Neural cell (in vitro differentiated cells): ENCODE results near the gene PLA1A. TPM values are rescaled to one million over a fixed set of nuclear protein-coding genes. Genes with fewer than 3 reads are reported as not detected.

Source experiments
- H2AFZ ChIP-seq: fragments of 200-600, 300-800 bp; sonication (generic), shearing (Covaris generic); 2 replicates; pipeline ENCODE4 v1.6.0; 2014; ENCODE audit warnings: low read depth, mild to moderate bottlenecking, antibody characterized with exemption, low read length, moderate library complexity
- H3F3A ChIP-seq: fragments of 200-600 bp; shearing (Covaris generic); 2 replicates; pipeline ENCODE4 v1.6.1; 2016; ENCODE audit warnings: mild to moderate bottlenecking, moderate library complexity, mixed read lengths, antibody characterized with exemption, low read length; ENCODE audit not compliant: insufficient read depth, poor library complexity, severe bottlenecking
- H3K27ac ChIP-seq: fragments of 200-600, 300-800 bp; sonication (generic), shearing (Covaris generic); 2 replicates; pipeline ENCODE4 v1.5.1; 2014; ENCODE audit warnings: mild to moderate bottlenecking, low read length, moderate library complexity
- H3K27me3 ChIP-seq: fragments of 300-800, 200-600 bp; sonication (generic), shearing (Covaris generic); 2 replicates; pipeline ENCODE4 v1.6.0; 2014; ENCODE audit warnings: mild to moderate bottlenecking, low read depth, low read length, moderate library complexity; ENCODE audit not compliant: insufficient read depth
- H3K36me3 ChIP-seq: fragments of 300-800, 200-600 bp; sonication (generic), shearing (Covaris generic); 2 replicates; pipeline ENCODE4 v1.5.1; 2014; ENCODE audit warnings: mild to moderate bottlenecking, antibody characterized with exemption, low read length, moderate library complexity; ENCODE audit not compliant: insufficient read depth
- H3K4me2 ChIP-seq: fragments of 300-800, 200-600 bp; sonication (generic), shearing (Covaris generic); 2 replicates; pipeline ENCODE4 v1.6.0; 2014; ENCODE audit warnings: mild to moderate bottlenecking, low read length
- H3K4me3 ChIP-seq: fragments of 300-800, 200-600 bp; sonication (generic), shearing (Covaris generic); 2 replicates; pipeline ENCODE4 v1.5.1; 2014; ENCODE audit warnings: mild to moderate bottlenecking, low read length, moderate library complexity
- H3K79me2 ChIP-seq: fragments of 200-600 bp; shearing (Covaris generic); replicated peaks from 2 replicates; pipeline ENCODE4 v1.6.0; 2014; ENCODE audit warnings: mild to moderate bottlenecking, low read length, moderate library complexity; ENCODE audit not compliant: insufficient read depth
- H3K9ac ChIP-seq: fragments of 300-800, 200-600 bp; sonication (generic), shearing (Covaris generic); 2 replicates; pipeline ENCODE4 v1.6.1; 2016; ENCODE audit warnings: mild to moderate bottlenecking, low read length, mixed read lengths
- H3K9me2 ChIP-seq: fragments of 200-600 bp; shearing (Covaris generic); 2 replicates; pipeline ENCODE4 v1.6.1; 2016; ENCODE audit warnings: mild to moderate bottlenecking, low read length, mixed read lengths; ENCODE audit not compliant: insufficient read depth
- H3K9me3 ChIP-seq: fragments of 200-600, 300-800 bp; sonication (generic), shearing (Covaris generic); 2 replicates; pipeline ENCODE4 v1.6.1; 2016; ENCODE audit warnings: mild to moderate bottlenecking, mixed run types, low read length, moderate library complexity, mixed read lengths
- H4K20me1 ChIP-seq: fragments of 200-600 bp; shearing (Covaris generic); 2 replicates; pipeline ENCODE4 v1.6.1; 2016; ENCODE audit warnings: mild to moderate bottlenecking, mixed run types; ENCODE audit not compliant: insufficient read depth
- EP300 ChIP-seq: fragments of 450-650 bp; conservative IDR thresholded peaks from 2 replicates; pipeline ENCODE4 v1.6.1; 2014; ENCODE audit warnings: antibody characterized with exemption, mild to moderate bottlenecking, moderate library complexity; ENCODE audit not compliant: poor library complexity, severe bottlenecking
- EZH2 ChIP-seq: fragments of 200-600, 300-800 bp; shearing (Covaris generic), sonication (generic); IDR thresholded peaks from 2 replicates; pipeline ENCODE4 v1.6.1; 2014; ENCODE audit warnings: antibody characterized with exemption, low read length, borderline replicate concordance, mild to moderate bottlenecking; ENCODE audit not compliant: insufficient read depth, poor library complexity, severe bottlenecking
- MXI1 ChIP-seq: fragments of 450-650 bp; conservative IDR thresholded peaks from 2 replicates; pipeline ENCODE4 v1.6.1; 2014; ENCODE audit warnings: antibody characterized with exemption, mild to moderate bottlenecking; ENCODE audit not compliant: poor library complexity, severe bottlenecking
- POLR2AphosphoS5 ChIP-seq: IDR thresholded peaks from 2 replicates; pipeline ENCODE4 v1.6.1; 2012
- RAD21 ChIP-seq: fragments of 450-650 bp; conservative IDR thresholded peaks from 2 replicates; pipeline ENCODE4 v1.6.1; 2014; ENCODE audit warnings: antibody characterized with exemption, mild to moderate bottlenecking, moderate library complexity
- SMC3 ChIP-seq: fragments of 450-650 bp; conservative IDR thresholded peaks from 2 replicates; pipeline ENCODE4 v1.6.1; 2014; ENCODE audit warnings: antibody characterized with exemption, mild to moderate bottlenecking, moderate library complexity; ENCODE audit not compliant: poor library complexity
- TAF1 ChIP-seq: IDR thresholded peaks from 2 replicates; pipeline ENCODE4 v1.6.1; 2012; ENCODE audit warnings: low read depth
- polyA plus RNA-seq: library from polyadenylated mRNA; depleted of rRNA; stranded (reverse); fragments of >200 nt; gene quantifications from 2 replicates; pipeline ENCODE4 v1.2.3, GENCODE V29; 2014
- TF ChIP-seq, protein P1 (sequence below): fragments of 450-650 bp; IDR thresholded peaks from 2 replicates; pipeline ENCODE4 v1.5.1; 2014; ENCODE audit warnings: antibody characterized with exemption, mild to moderate bottlenecking, moderate library complexity; ENCODE audit not compliant: poor library complexity, severe bottlenecking
- TF ChIP-seq, protein P2 (sequence below): IDR thresholded peaks from 2 replicates; pipeline ENCODE4 v1.6.1; 2012; ENCODE audit warnings: borderline replicate concordance

PLA1A gene
- polyA plus RNA-seq, 1 donor from 2014 or later: not detected

DNA sequence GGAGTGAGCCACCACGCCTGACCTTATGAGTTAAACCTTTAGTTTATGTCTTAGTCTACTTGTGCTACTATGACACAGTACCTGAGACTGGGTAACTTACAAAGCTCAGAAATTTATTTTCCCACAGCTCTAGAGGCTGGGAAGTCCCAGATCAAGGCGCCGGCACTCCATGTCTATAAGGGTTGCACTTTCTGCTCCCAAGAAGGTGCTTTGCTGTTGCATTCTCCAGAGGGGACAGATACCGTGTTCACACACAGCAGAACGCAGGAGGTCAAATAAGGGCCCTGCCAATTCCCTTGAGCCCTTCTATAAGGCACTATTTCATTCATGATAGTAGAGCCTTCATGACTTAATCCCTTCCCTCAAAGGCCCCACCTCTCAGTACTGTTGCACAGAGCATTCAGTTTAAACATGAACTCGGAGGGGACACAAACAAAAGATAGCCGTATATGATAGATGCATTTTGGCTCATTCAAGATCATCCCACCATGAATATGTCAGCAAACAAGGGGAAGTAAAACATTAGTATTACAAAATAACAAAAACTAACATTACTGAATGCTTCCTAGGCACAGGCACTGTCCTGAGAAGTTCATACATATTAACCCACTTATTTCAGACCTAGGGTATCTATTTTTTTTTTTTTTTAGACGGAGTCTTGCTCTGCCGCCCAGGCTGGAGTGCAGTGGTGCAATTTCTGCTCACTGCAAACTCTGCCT is 26.5 kb downstream of the PLA1A start:
- Histone ChIP-seq H4K20me1 (no peaks in the 10 kb centered on the region), H3K79me2 (no peaks in the 10 kb centered on the region), H3F3A (no peaks in the 10 kb centered on the region), H3K9me3 (no peaks in the 10 kb centered on the region), H3K9me2 (no peaks in the 10 kb centered on the region), H3K27ac (no peak overlapping the region), H3K36me3 (no peaks in the 10 kb centered on the region), H2AFZ (no peak overlapping the region), H3K4me2 (no peak overlapping the region), H3K9ac (no peak overlapping the region), H3K27me3 (no peaks in the 10 kb centered on the region), H3K4me3 (no peak overlapping the region)
- TF ChIP-seq SMC3 (no peak), MXI1 (no peak)

DNA sequence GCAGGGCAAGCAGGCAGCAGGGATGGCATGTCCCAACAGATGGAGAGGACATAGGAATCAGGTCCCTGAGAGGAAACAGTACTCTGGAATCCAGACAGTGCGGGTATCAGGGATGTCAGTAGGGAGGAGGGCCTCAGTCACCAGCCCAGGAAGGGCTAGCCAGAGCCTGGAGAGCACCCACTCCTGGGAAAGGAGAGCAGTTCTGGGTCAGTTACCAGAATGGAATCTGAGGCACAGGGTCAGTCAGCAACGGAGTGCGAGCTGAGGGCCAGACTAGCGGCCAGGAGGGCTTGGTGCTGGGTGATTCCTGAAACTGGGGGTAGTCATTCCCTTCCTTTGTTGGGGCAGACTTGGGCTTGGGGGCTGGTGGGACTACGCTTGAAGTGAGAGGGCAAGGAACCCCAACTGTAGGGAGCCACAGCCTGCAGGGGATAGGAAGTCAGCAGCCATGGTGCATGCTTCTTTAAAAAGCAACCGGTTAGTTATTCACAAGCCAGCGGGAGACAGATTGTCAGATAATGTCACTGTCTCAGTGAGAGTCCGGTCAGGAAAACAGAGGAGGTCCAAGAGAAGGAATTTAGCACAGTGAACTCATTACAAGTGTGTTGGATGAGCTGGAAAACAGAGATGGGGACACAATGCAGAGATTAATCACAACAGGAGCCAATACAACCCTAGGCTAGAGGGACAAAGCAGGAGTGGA is 27.9 kb downstream of the PLA1A start:
- H2AFZ ChIP-seq: no peak overlapping the region
- no peak overlapping the region for H3K4me3 ChIP-seq
- no peaks in the 10 kb centered on the region for H3K9me2 ChIP-seq
- TF ChIP-seq SMC3 (no peak), TAF1 (no peak), MXI1 (no peak), EZH2 (no peak)
- H3K27ac ChIP-seq: no peak overlapping the region
- no peaks in the 10 kb centered on the region for H3K27me3 ChIP-seq
- H3K9me3 ChIP-seq: no peaks in the 10 kb centered on the region
- no peaks in the 10 kb centered on the region for H3K36me3 ChIP-seq
- no peak overlapping the region for H3K9ac ChIP-seq
- H3K4me2 ChIP-seq: no peak overlapping the region
- H3K79me2 ChIP-seq: no peaks in the 10 kb centered on the region
- no peaks in the 10 kb centered on the region for H4K20me1 ChIP-seq
- H3F3A ChIP-seq: no peaks in the 10 kb centered on the region

DNA sequence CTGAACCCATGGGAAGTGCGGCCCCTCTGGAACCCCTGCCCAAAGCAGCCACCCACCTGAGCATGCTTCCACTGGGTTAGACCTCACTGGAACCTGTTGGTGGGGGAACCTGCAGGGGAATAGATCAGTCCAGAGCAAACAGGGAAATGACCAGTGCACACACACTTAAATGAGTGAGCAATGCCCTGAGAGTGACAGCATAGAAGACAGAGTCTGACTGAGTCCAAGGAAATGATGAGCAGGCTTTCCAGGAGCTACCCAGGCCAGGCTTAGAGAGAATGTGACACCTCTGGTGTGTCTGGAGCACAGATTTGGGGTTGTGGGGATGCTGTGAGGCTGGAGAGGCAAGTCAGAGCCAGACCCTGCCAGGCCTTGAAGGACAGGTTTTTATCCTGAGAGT is 28.5 kb downstream of the PLA1A start:
- Histone ChIP-seq H2AFZ (no peak overlapping the region), H3K9me3 (no peaks in the 10 kb centered on the region), H3K36me3 (no peaks in the 10 kb centered on the region), H3K4me2 (no peak overlapping the region), H3K27me3 (no peaks in the 10 kb centered on the region), H3F3A (no peaks in the 10 kb centered on the region), H4K20me1 (no peaks in the 10 kb centered on the region), H3K9ac (no peak overlapping the region), H3K79me2 (no peaks in the 10 kb centered on the region), H3K9me2 (no peaks in the 10 kb centered on the region), H3K27ac (no peak overlapping the region), H3K4me3 (no peak overlapping the region)
- TF ChIP-seq RAD21 (no peak), MXI1 (no peak), EP300 (no peak), EZH2 (no peak), TAF1 (no peak), SMC3 (no peak), POLR2AphosphoS5 (no peak)
- TF ChIP-seq, protein P1, sequence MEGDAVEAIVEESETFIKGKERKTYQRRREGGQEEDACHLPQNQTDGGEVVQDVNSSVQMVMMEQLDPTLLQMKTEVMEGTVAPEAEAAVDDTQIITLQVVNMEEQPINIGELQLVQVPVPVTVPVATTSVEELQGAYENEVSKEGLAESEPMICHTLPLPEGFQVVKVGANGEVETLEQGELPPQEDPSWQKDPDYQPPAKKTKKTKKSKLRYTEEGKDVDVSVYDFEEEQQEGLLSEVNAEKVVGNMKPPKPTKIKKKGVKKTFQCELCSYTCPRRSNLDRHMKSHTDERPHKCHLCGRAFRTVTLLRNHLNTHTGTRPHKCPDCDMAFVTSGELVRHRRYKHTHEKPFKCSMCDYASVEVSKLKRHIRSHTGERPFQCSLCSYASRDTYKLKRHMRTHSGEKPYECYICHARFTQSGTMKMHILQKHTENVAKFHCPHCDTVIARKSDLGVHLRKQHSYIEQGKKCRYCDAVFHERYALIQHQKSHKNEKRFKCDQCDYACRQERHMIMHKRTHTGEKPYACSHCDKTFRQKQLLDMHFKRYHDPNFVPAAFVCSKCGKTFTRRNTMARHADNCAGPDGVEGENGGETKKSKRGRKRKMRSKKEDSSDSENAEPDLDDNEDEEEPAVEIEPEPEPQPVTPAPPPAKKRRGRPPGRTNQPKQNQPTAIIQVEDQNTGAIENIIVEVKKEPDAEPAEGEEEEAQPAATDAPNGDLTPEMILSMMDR: no peak
- TF ChIP-seq, protein P2, sequence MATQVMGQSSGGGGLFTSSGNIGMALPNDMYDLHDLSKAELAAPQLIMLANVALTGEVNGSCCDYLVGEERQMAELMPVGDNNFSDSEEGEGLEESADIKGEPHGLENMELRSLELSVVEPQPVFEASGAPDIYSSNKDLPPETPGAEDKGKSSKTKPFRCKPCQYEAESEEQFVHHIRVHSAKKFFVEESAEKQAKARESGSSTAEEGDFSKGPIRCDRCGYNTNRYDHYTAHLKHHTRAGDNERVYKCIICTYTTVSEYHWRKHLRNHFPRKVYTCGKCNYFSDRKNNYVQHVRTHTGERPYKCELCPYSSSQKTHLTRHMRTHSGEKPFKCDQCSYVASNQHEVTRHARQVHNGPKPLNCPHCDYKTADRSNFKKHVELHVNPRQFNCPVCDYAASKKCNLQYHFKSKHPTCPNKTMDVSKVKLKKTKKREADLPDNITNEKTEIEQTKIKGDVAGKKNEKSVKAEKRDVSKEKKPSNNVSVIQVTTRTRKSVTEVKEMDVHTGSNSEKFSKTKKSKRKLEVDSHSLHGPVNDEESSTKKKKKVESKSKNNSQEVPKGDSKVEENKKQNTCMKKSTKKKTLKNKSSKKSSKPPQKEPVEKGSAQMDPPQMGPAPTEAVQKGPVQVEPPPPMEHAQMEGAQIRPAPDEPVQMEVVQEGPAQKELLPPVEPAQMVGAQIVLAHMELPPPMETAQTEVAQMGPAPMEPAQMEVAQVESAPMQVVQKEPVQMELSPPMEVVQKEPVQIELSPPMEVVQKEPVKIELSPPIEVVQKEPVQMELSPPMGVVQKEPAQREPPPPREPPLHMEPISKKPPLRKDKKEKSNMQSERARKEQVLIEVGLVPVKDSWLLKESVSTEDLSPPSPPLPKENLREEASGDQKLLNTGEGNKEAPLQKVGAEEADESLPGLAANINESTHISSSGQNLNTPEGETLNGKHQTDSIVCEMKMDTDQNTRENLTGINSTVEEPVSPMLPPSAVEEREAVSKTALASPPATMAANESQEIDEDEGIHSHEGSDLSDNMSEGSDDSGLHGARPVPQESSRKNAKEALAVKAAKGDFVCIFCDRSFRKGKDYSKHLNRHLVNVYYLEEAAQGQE: no peak
